Neutrophil (primary cell): ENCODE measurements around the gene IL1A.
A peak's percentile ranks its signal among the peaks of the same experiment; 100 is the strongest.

ENCODE experiments used
- H3K27ac ChIP-seq: fragments of 200-600 bp; sonication (generic); 2 replicates; pipeline ENCODE4 v1.5.1; 2016; ENCODE audit warnings: mild to moderate bottlenecking, moderate library complexity
- H3K27me3 ChIP-seq: fragments of 200-600 bp; sonication (generic); 2 replicates; pipeline ENCODE4 v1.6.0; 2016; ENCODE audit warnings: mild to moderate bottlenecking
- H3K36me3 ChIP-seq: fragments of 200-600 bp; sonication (generic); 2 replicates; pipeline ENCODE4 v1.5.1; 2017
- H3K4me1 ChIP-seq, 2 experiments: fragments of 200-600 bp in 1 of 2; sonication (generic) in 1 of 2; 1 replicate in 1 of 2; 2 replicates in 1 of 2; pipeline versions ENCODE4 v1.5.1 to v1.6.1; 2013 to 2016; ENCODE audit warnings: low read depth in 1 of 2, low read length in 1 of 2, mild to moderate bottlenecking in 1 of 2, moderate library complexity in 1 of 2; ENCODE audit not compliant: control insufficient read depth in 1 of 2, insufficient read depth in 1 of 2
- H3K4me3 ChIP-seq, 2 experiments: fragments of 200-600 bp in 1 of 2; sonication (generic) in 1 of 2; 1 replicate in 1 of 2; 2 replicates in 1 of 2; pipeline ENCODE4 v1.5.1; 2013 to 2016; ENCODE audit warnings: low read depth in 1 of 2, low read length in 1 of 2, mild to moderate bottlenecking in 1 of 2, moderate library complexity in 1 of 2
- H3K9me3 ChIP-seq: fragments of 200-600 bp; sonication (generic); 2 replicates; pipeline ENCODE4 v1.5.1; 2016
- TF ChIP-seq, protein P1 (sequence below): fragments of 200-600 bp; sonication (generic); IDR thresholded peaks from 2 replicates; pipeline ENCODE4 v1.5.1; 2016; ENCODE audit warnings: antibody characterized with exemption

Gene IL1A

GRCh38 chr2:112728378-112729175 lies 55.7 kb downstream of the IL1A start:
- Histone ChIP-seq H3K4me3 (no peak overlapping the region), H3K36me3 (no peaks in the 10 kb centered on the region), H3K27ac (peak overlapping the region; percentile 56), H3K9me3 (no peaks in the 10 kb centered on the region), H3K27me3 (no peaks in the 10 kb centered on the region), H3K4me1 (peaks cover 32 to 33% of the 10 kb centered on the region in 2 experiments)
- TF ChIP-seq, protein P1, sequence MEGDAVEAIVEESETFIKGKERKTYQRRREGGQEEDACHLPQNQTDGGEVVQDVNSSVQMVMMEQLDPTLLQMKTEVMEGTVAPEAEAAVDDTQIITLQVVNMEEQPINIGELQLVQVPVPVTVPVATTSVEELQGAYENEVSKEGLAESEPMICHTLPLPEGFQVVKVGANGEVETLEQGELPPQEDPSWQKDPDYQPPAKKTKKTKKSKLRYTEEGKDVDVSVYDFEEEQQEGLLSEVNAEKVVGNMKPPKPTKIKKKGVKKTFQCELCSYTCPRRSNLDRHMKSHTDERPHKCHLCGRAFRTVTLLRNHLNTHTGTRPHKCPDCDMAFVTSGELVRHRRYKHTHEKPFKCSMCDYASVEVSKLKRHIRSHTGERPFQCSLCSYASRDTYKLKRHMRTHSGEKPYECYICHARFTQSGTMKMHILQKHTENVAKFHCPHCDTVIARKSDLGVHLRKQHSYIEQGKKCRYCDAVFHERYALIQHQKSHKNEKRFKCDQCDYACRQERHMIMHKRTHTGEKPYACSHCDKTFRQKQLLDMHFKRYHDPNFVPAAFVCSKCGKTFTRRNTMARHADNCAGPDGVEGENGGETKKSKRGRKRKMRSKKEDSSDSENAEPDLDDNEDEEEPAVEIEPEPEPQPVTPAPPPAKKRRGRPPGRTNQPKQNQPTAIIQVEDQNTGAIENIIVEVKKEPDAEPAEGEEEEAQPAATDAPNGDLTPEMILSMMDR = no peak

DNA sequence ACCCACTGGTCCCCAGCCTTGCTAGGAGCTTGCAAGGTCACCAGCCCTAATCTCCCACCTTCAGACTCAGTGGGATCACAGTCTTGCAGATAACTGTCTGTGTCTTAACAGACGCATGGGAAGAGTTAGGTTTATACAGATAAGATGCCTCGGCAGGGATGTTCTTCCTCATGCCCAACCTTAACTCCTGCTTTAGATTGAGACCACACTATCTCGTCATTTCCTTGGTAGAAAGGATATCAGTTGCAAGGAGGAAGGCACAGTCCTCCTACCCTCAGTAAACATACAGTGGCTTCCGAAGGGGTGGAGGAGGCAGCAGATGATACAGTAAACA lies 56.3 kb downstream of the IL1A start:
- peaks cover 32 to 33% of the 10 kb centered on the region in 2 experiments for H3K4me1 ChIP-seq
- no peaks in the 10 kb centered on the region for H3K9me3 ChIP-seq
- peak overlapping the region; percentile 56 for H3K27ac ChIP-seq
- no peak overlapping the region for H3K4me3 ChIP-seq
- no peaks in the 10 kb centered on the region for H3K27me3 ChIP-seq
- no peaks in the 10 kb centered on the region for H3K36me3 ChIP-seq
- TF ChIP-seq, protein P1 = no peak

GRCh38 chr2:112727276-112728028 lies 56.8 kb downstream of the IL1A start:
- Histone ChIP-seq H3K27me3 (no peaks in the 10 kb centered on the region), H3K4me1 (peaks cover 32 to 33% of the 10 kb centered on the region in 2 experiments), H3K9me3 (no peaks in the 10 kb centered on the region), H3K27ac (no peak overlapping the region), H3K36me3 (no peaks in the 10 kb centered on the region), H3K4me3 (no peak overlapping the region)
- TF ChIP-seq, protein P1 = no peak

GRCh38 chr2:112726487-112727190 lies 57.7 kb downstream of the IL1A start:
- TF ChIP-seq, protein P1 = peak; percentile 98
- H3K9me3 ChIP-seq = no peaks in the 10 kb centered on the region
- H3K27me3 ChIP-seq = no peaks in the 10 kb centered on the region
- peaks cover 32 to 33% of the 10 kb centered on the region in 2 experiments for H3K4me1 ChIP-seq
- H3K36me3 ChIP-seq = no peaks in the 10 kb centered on the region
- no peak overlapping the region for H3K4me3 ChIP-seq
- H3K27ac ChIP-seq = peak overlapping the region; percentile 68

- H3K27me3 ChIP-seq = no peaks in the 10 kb centered on the region
- no peaks in the 10 kb centered on the region for H3K9me3 ChIP-seq
- no peak overlapping the region for H3K4me3 ChIP-seq
- H3K36me3 ChIP-seq = no peaks in the 10 kb centered on the region
- TF ChIP-seq, protein P1 = no peak
- peak overlapping the region; percentile 68 for H3K27ac ChIP-seq
- H3K4me1 ChIP-seq = peaks cover 32 to 33% of the 10 kb centered on the region in 2 experiments
Observed at GRCh38 chr2:112725545-112726457, 58.5 kb downstream of the IL1A start.
